ENCODE results near the gene DAO. TPM values are rescaled to one million over a fixed set of nuclear protein-coding genes. Genes with fewer than 3 reads are reported as not detected.

DAO gene
- total RNA-seq, result not detected

DNA sequence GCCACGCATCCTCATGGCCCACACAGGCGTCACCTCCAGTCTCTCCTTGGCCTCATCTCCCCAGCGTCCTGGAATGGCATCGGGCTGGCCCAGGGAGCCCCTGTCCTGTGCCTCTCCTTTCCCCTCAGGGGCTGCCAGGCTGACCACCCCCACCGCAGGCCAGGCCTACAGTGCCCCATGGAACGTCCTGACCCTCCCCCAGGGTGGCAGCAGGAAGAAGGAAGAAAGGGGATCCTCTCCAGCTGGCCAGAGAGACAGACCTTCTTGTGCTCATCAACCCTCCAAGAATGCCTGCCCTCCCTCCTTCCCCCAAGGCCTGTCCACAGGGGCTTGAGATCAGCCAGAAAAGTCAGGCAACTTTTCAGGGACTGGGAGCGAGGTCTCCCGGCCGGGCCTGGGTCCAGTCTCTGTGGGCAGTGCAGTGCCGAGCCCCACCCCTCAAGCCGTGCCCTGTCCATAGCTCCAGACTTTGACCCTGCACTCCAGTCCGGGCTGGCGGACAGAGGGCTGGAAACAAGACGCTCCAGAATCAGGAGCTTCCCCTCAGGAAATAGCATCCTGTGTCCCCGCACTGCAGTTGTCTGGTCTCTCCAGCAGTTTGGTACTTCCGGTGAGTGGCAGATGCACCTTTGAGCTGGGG, at the start of gene DAO:
TSS of gene DAO (plus strand) at position 478 of the 640 bp plus-strand sequence. CDS start 4,915 bp downstream, outside the sequence.
- no peak for TF ChIP-seq CTCF (IDR thresholded peaks at IDR 0.05)
- ChIA-PET POLR2A (no interaction called here), CTCF (interaction anchor here (1.3 to 8.0 kb wide), 2 partner anchors 71 to 213 kb away, joined by 3 to 35 read pairs; partner anchors contain the start of gene ALKBH2)
- no peak within 1 kb of the TSS for H3K4me3 Mint-ChIP-seq
- no peaks in the 10 kb centered on the region for H3K36me3 Mint-ChIP-seq (ENCODE audit: low read depth)
- no peak within 1 kb of the TSS for H3K27ac Mint-ChIP-seq
- no peaks in the 10 kb centered on the region for H3K27me3 Mint-ChIP-seq
- intact Hi-C loops (cut with micrococcal nuclease), result loop anchor here (5.0 kb wide), 1 partner anchor 213 kb away; the partner anchor contains the start of gene ALKBH2
- DNase-seq (no peak), ATAC-seq (no peak)
- H3K4me1 Mint-ChIP-seq (ENCODE audit: low read depth), result no peaks in the 10 kb centered on the region
- H3K9me3 Mint-ChIP-seq, result no peaks in the 10 kb centered on the region

GRCh38 chr12:108831309-108831991, 48.4 kb upstream of the DAO start:
- CTCF ChIA-PET, result interaction anchor here (0.6 kb wide), 1 partner anchor 40 kb away, joined by 3 read pairs; no protein-coding TSS in a partner anchor
- H3K4me1 Mint-ChIP-seq (ENCODE audit: low read depth), result peaks cover 33% of the 10 kb centered on the region
- H3K4me3 Mint-ChIP-seq, result no peak overlapping the region
- TF ChIP-seq CTCF (IDR thresholded peaks at IDR 0.05), result no peak
- POLR2A ChIA-PET, result no interaction called here
- no peaks in the 10 kb centered on the region for H3K27me3 Mint-ChIP-seq
- intact Hi-C loops (cut with micrococcal nuclease), result no loop called here
- no peaks in the 10 kb centered on the region for H3K9me3 Mint-ChIP-seq
- ATAC-seq (peak; percentile 77), DNase-seq (no peak)
- peak overlapping the region; percentile 81 for H3K27ac Mint-ChIP-seq
- peaks cover 38% of the 10 kb centered on the region for H3K36me3 Mint-ChIP-seq (ENCODE audit: low read depth)

DNA sequence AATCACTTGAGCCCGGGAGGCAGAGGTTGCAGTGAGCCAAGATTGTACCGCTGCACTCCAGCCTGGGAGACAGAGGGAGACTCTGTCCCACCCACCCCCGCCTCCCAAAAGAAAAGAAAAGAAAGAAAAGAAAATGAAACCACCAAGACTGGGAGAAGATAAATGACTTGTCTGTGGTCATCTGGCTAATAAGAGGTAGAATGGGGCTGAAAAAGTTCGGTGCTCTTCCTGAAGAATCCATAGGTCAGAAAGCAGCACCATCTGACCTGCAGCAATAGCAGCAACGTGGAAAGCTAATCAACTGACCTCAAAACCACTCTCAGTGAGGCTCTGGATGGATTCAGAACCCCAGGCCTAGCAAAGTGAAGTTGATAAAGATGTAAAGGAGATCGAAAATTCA, 47.7 kb upstream of the DAO start:
- peaks cover 42% of the 10 kb centered on the region for H3K36me3 Mint-ChIP-seq (ENCODE audit: low read depth)
- no peaks in the 10 kb centered on the region for H3K9me3 Mint-ChIP-seq
- DNase-seq (no peak), ATAC-seq (no peak)
- CTCF ChIA-PET, result interaction anchor here (1.2 kb wide), 1 partner anchor 51 kb away, joined by 3 read pairs; no protein-coding TSS in a partner anchor
- no peak overlapping the region for H3K4me3 Mint-ChIP-seq
- peaks cover 32% of the 10 kb centered on the region for H3K4me1 Mint-ChIP-seq (ENCODE audit: low read depth)
- intact Hi-C loops (cut with micrococcal nuclease), result no loop called here
- no peak for TF ChIP-seq CTCF (IDR thresholded peaks at IDR 0.05)
- POLR2A ChIA-PET, result no interaction called here
- no peaks in the 10 kb centered on the region for H3K27me3 Mint-ChIP-seq
- H3K27ac Mint-ChIP-seq, result peak overlapping the region; percentile 0

DNA sequence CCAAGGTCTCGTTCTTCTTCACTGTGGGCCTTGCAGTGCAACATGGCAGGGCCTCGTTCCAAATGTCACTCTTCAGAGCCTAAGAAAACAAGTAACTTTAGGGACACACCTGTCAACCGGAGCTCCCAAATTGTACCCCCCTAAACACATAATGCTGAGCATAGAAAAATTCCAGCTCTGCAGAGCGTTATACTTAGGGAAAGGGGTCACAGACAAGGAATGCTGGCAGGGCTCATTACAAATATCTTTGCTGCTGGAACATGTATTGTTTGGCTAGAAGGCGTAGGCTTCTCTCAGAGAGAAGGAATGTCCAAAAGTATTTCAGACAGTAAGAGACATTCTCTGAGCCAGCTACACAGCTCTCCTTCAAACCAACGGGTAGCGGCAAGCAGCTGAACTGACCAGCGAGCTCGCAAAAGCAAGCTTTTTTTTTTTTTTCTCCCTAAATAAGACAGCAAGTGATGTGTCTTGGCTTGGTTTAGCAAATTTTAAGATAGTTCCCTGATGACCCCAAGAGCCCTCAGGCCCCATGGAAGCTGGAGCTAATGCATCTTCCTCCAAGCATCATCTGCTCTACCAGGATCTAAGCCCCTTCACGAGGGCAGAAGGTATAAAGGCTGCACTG, 47.0 kb upstream of the DAO start:
- no peak for ATAC-seq
- H3K4me3 Mint-ChIP-seq, result no peak overlapping the region
- H3K27ac Mint-ChIP-seq, result no peak overlapping the region
- no peak for TF ChIP-seq CTCF (IDR thresholded peaks at IDR 0.05)
- no peaks in the 10 kb centered on the region for H3K27me3 Mint-ChIP-seq
- DNase-seq, result no peak
- H3K36me3 Mint-ChIP-seq (ENCODE audit: low read depth), result peaks cover 43% of the 10 kb centered on the region
- H3K9me3 Mint-ChIP-seq, result no peaks in the 10 kb centered on the region
- peaks cover 37% of the 10 kb centered on the region for H3K4me1 Mint-ChIP-seq (ENCODE audit: low read depth)
- POLR2A ChIA-PET, result no interaction called here
- intact Hi-C loops (cut with micrococcal nuclease), result no loop called here
- CTCF ChIA-PET, result interaction anchor here (1.1 to 1.5 kb wide), 3 partner anchors 30 to 168 kb away, joined by 3 to 4 read pairs (median 3); no protein-coding TSS in a partner anchor

Data from activated CD8-positive, alpha-beta T cell treated with anti-CD3 and anti-CD28 coated beads for 36 hours (primary cell).